GM13977 (cell line): ENCODE data around the gene KCNH8.

Source experiments
- DNase-seq: peaks from one replicate; pipeline ENCODE4 v3.0.0; 2012; ENCODE audit warnings: low spot score
- CTCF ChIP-seq: IDR thresholded peaks from 2 replicates; pipeline ENCODE4 v1.5.1; 2012; ENCODE audit warnings: mild to moderate bottlenecking, control low read depth; ENCODE audit not compliant: insufficient read depth; ENCODE audit errors: extremely low read depth, missing control alignments
- in situ Hi-C: fragments of 300-500 bp; cut with MboI; formaldehyde crosslinking; loops from one replicate; pipeline ENCODE4 v1.12.0; 2022; ENCODE audit warnings: low sequenced_read_pairs, low pct_unique_long_range_greater_than_20kb, mixed read lengths, inconsistent platforms; ENCODE audit not compliant: unreplicated experiment

Gene KCNH8

GRCh38 chr3:19559724-19560442 is 411.6 kb downstream of the KCNH8 start:
- no peak for TF ChIP-seq CTCF
- DNase-seq = peak; percentile 11
- in situ Hi-C loops = no loop called here

- no peak for TF ChIP-seq CTCF
- DNase-seq = no peak
- in situ Hi-C loops = no loop called here
Measured at GRCh38 chr3:19573644-19574043, 425.3 kb downstream of the KCNH8 start.

- in situ Hi-C loops = no loop called here
- DNase-seq = no peak
- TF ChIP-seq CTCF = no peak
Measured at GRCh38 chr3:19574268-19574667, 426.0 kb downstream of the KCNH8 start.

- TF ChIP-seq CTCF = no peak
- no peak for DNase-seq
- in situ Hi-C loops = no loop called here
Measured at GRCh38 chr3:19576343-19576742, 428.0 kb downstream of the KCNH8 start.
